HG03135 (cell line): ENCODE results near the gene TMEM178B.
"Not testable (repeated sequence)": the region's sequence is repeated elsewhere in the genome, so short reads cannot be mapped to it uniquely, and the experiment has no call there.

Experiments
- ATAC-seq: cut with Tn5 transposase; IDR thresholded peaks from one replicate; pipeline ENCODE4 v1.9.1; 2021; ENCODE audit warnings: mild to moderate bottlenecking, moderate library complexity; ENCODE audit not compliant: unreplicated experiment

The TMEM178B gene

GRCh38 chr7:141377906-141378305 lies 304.0 kb downstream of the TMEM178B start:
- no peak for ATAC-seq

DNA sequence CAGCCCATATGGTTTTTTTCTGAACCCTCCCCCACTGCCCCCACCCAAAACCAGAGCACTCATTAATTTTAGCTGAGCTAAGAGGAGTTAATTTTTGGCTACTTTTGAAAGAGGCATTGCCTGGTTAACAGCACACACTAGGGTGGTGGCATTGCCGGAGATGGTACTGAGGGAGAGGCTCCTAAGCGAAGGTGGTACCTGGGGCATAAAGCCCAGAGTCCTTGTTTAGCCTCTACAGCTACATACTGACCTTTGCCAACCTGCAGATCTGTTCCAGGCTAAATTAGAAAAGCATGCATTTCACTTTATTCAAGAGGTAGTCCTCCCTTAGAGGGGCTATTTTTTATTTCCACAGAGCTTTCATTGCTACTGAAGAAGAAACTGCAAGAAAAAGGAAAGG lies 304.5 kb downstream of the TMEM178B start:
- no peak for ATAC-seq

GRCh38 chr7:141381794-141382427 lies 308.0 kb downstream of the TMEM178B start:
- no peak for ATAC-seq

- ATAC-seq = not testable (repeated sequence)
Measured at GRCh38 chr7:141383356-141383755, 309.5 kb downstream of the TMEM178B start.

GRCh38 chr7:141386881-141387280 lies 313.0 kb downstream of the TMEM178B start:
- no peak for ATAC-seq

DNA sequence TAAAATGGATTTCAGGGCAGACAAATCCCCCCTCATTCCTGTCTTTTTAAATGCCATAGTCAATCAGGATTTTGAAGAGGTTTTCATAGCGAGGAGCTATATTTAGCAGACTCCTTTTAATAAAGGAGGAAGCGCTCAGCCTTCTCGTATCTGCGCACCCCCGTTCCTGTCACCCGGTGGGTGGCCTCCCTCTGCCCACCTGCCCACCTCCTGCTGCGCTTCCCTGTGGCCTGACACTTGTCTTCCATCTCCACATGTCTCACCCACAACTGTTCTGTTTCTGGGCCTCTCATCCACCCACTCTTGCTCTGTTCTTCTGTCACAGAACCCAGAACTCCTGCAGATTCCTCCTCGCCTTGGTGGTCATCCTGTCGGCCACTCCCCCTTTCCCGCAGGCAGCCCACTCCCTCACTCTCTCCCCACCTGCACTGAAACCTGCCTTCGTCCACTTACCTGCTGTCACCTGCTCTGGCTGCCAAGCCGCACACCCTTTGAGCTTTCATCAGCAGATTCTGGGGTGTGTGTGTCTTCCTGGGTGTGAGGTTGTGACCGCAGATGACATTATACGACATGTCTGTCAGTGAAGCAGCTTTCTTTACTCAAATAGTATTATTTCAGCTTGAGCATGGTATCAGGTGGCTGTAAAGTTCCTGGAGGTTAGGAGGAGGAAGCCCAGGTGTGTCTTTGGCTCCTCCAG lies 313.8 kb downstream of the TMEM178B start:
- ATAC-seq = no peak

DNA sequence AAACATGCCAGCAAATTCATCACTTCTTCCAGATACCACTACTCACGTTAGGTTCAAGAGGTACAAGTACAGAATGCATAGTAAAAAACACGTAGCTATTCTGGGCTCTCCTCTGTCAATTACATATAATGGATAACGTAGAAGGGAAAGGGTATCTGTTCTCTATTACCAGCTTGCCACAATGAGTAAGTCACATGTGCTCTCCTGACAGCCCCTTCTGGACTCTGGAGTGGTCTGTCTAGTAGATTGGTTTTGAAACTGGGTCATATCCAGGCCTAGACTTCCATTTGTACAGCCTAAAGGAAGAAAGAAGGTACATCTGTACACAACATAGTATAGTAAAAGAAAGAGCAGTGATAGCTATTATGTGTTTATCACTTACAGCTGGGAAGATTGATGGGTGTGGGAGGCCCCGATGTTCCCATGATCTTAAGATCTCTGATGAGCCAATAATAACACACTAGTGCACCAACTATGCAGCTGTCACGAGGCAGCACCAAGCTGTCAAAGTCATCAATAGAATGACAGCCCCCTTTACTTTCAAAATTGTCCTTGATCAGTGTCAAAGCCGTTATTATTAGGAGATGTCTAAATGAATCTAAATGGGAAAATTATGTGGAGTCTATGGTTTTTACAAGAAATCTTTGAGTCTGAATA lies 315.4 kb downstream of the TMEM178B start:
- ATAC-seq = no peak

DNA sequence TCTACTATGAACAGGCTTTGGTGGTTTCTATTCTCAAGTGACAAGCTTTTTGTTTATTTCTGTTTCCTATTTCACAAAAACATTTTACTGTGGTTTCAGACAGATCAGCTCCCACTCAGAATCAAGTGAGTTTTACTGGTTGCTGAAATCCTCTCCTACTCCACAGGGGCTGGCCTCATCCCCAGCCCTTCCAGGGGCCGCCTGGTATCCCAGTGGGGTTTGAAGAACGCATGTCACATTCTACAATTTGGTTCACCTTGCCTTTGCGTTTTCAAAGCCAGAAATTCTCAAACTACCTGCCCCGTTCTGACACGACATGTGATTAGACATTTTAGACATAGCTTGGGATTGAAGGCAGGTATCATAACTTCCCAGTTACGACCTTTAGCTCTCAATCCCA lies 316.5 kb downstream of the TMEM178B start:
- no peak for ATAC-seq

GRCh38 chr7:141393056-141393455 lies 319.2 kb downstream of the TMEM178B start:
- ATAC-seq = no peak

DNA sequence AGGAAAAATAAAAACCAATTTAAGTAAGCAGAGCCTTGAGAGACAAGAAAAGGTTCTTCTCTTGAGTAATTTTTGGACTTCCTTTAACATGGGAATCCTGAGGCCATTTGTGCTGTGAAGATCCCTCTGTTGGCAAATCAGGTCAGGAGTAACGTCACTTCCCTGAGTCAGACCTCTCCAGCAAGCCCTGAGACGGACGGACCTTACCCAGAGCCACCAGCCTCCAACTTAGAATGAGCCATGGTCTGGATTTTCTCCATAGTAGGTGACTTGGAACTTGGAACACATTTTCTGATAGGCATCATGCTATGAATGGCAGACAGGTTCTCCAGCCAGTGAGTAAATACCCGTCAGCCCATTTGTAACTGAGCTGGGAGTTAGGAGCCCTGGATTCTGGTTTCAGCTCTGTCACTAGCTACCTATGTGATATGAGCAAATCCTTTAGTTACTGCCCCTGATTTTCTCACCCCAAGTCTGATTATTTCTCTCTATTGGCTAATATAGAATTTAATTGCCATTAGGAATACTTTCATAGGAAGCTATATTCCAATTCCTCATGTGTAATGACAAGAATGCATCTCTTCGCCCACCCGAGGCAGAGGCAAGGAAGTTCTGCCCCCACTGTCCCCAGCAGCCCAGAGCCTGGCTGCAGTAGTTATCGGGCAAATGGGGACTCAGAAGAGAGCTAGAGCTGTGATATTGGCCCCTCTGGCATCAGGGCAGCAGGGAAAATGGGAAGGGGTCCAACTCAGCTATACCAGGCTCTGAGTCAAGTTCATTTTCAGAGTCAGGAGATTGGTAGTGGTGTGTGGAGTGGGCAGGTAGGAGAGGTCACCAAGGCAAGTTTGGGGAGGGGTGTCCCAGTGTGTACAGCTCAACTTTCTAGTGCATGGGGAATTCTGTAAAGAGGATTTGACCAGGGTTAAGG lies 323.6 kb downstream of the TMEM178B start:
- no peak for ATAC-seq

DNA sequence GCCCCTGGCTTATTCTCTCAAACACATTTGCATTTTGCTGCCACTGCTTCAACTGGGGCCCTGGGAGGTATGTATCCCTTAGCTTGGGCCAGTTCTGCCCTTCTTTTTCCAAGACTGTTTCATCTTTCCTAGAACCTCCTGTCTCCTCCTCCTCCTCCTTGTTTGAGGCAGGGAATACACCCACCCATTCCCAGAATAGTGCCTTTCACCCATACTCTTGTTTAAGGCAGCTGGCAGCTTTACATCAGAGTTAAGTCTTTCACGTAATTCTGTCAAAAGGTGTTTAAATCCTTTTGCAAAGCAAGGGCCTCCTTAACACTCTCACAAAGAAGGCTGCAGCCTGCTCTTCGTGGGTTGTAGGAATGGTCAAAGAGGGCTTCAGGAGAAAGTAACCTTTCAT lies 326.5 kb downstream of the TMEM178B start:
- ATAC-seq = no peak

GRCh38 chr7:141402277-141402996 lies 328.6 kb downstream of the TMEM178B start:
- ATAC-seq = no peak

DNA sequence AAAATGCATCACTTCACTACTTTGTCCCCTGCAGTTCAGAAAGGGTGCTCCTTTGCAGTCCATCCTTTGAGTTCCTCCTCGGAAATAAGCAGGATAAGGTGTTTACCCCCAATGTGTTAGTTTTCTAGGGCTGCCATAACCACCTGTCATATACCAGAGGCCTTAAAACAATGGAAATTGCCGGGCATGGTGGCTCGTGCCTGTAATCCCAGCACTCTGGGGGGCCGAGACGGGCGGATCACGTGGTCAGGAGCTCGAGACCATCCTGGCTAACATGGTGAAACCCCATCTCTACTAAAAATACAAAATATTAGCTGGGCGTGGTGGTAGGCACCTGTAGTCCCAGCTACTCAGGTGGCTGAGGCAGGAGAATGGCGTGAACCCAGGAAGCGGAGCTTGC lies 330.0 kb downstream of the TMEM178B start:
- not testable (repeated sequence) for ATAC-seq

DNA sequence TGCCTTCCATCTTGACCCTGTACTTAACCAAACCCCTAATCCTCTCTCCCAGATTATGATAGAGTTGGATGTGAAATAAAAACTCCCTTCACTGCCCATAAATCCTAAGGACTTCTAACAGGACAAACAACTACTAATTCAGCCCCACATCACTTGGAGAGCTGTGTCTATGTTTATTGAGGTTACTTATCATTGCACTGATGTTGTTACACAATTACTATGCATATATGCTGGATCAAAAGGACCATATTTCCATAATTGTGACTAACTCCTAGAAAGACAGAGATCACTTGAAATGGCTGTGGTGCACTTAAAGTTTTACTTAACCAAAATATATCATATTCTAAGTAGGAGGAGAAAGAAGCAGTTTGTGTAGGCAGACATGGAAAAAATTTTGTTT lies 332.5 kb downstream of the TMEM178B start:
- no peak for ATAC-seq

DNA sequence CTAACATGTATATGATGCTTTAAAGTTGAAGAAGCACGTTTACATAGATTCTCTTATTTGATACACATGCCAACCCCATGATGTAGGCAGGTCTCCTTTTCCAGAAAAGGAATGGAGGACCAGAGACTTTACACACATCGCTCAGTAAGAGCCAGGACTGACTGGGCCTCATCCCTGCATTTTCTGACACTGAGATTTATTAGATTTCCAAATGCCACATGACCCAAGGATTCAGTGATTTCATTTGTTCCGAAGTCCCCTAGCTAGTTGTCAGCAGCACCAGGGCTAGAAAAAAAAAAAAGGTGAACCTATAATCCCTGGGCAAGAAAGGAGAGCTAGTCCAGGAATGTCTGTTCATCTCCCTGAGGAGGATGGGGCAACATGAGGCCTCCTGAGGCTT lies 334.0 kb downstream of the TMEM178B start:
- ATAC-seq = no peak

- ATAC-seq = no peak
Measured at GRCh38 chr7:141408440-141408839, 334.6 kb downstream of the TMEM178B start.

- no peak for ATAC-seq
Measured at GRCh38 chr7:141409219-141409618, 335.4 kb downstream of the TMEM178B start.

- ATAC-seq = no peak
Measured at GRCh38 chr7:141409801-141410329, 336.0 kb downstream of the TMEM178B start.

DNA sequence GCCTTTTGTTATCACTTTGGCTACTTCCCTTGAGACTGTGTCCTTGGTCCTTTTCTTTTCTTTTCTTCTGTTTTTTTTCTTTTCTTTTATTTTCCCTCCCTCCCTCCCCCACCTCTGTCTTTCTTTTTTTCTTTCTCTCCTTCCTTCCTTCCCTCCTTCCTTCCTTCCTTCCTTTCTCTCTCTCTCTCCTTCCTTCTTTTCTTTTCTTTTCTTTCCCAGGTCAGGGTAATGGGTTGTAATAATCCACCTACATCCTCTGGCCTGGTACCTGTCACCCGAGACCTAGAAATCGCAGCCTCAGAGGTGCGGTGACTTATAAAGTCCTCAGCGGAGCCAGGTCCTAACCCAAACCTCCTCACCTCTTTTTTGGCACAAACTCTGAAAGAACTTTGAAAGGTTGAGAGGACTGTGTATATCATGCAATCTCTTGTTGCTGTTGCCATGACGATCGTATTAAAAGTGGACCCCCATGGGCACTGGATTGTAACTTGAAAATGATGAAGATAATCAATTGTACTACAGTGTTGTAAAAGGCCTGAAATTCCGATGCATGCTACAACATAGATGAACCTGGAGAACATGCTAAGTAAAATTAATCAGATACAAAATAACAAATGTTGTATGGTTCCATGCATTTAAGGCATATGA lies 336.6 kb downstream of the TMEM178B start:
- no peak for ATAC-seq

GRCh38 chr7:141411133-141411532 lies 337.3 kb downstream of the TMEM178B start:
- no peak for ATAC-seq
